ENCODE results near the gene TTC6. TPM values are rescaled to one million over a fixed set of nuclear protein-coding genes. Genes with fewer than 3 reads are reported as not detected.

The TTC6 gene
- total and polyA plus RNA-seq, 2 of the 4 experiments (the other 2 are of a cell fraction) = under 0.01 to 0.12 TPM

DNA sequence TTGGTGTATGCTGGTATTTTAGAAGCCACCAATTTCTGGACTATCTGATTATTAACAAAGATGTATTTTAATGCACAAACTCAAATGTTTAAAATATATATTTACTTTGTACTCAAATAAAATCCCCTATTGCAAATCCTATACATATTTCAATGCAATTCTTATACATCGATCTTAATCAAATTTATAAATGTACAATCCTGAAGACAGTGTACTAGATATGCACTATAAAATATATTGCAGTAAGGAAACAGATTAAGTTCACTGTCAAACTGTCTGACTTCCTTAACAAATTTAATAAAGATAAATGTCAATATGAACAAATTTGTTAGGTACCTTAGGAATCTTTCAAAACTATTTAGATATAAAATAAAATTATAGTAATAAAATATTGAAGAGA is 44.3 kb upstream of the TTC6 start:
- peaks cover 3% of the 10 kb centered on the region; the same call in 1 of the 2 replicates for H3K9me1 ChIP-seq (ENCODE audit: insufficient read depth, low read length)
- intact Hi-C loops (cut with micrococcal nuclease) (no loop called here), dilution Hi-C loops (cut with HindIII; ENCODE audit: low sequenced_read_pairs, unreplicated experiment) (no loop called here), in situ Hi-C loops (cut with MboI; ENCODE audit: low sequenced_read_pairs) (no loop called here)
- no peak overlapping the region for H2BK5ac ChIP-seq (ENCODE audit: low read depth, low read length, poor library complexity, severe bottlenecking)
- H2BK20ac ChIP-seq (ENCODE audit: low read depth, low read length) = no peak overlapping the region
- H3K18ac ChIP-seq (ENCODE audit: low read depth, low read length) = no peak overlapping the region
- H3K14ac ChIP-seq (replicated peaks; ENCODE audit: low read depth, low read length) = no peak overlapping the region
- ATAC-seq (ENCODE audit: low read depth) = no peak
- peaks cover 2% of the 10 kb centered on the region; the same call in 1 of the 2 replicates for H3K4me1 ChIP-seq (ENCODE audit: control insufficient read depth, insufficient read depth, low read length)
- H2AK5ac ChIP-seq (ENCODE audit: low read depth, low read length) = no peak overlapping the region
- no peak overlapping the region for H4K91ac ChIP-seq (ENCODE audit: insufficient read depth, low read depth, low read length)
- H4K8ac ChIP-seq (ENCODE audit: low read depth in 2 of 2, low read length in 2 of 2) = no peak overlapping the region
- H2AFZ ChIP-seq (replicated peaks; ENCODE audit: low read length, poor library complexity) = no peak overlapping the region
- H4K20me1 ChIP-seq (ENCODE audit: insufficient read depth, low read length) = no peaks in the 10 kb centered on the region
- H3K36me3 ChIP-seq (ENCODE audit: control insufficient read depth, insufficient read depth, low read length) = no peaks in the 10 kb centered on the region
- WGBS, 2 experiments (ENCODE audit: extremely low coverage in 2 of 2, insufficient read length in 1 of 2) = no CpG with 5 or more reads among the region's 1 CpG
- no peaks in the 10 kb centered on the region for H3K27me3 ChIP-seq (ENCODE audit: control insufficient read depth, insufficient read depth, low read length)
- no peak overlapping the region for H3K4me3 ChIP-seq (ENCODE audit: insufficient read depth, low read depth, low read length)
- no peak overlapping the region for H3K4me2 ChIP-seq (ENCODE audit: low read depth, low read length)
- no peak overlapping the region for H3K9ac ChIP-seq (ENCODE audit: low read depth, low read length)
- CTCF ChIA-PET = no interaction called here
- DNase-seq = no peak
- no peak overlapping the region for H3K56ac ChIP-seq (ENCODE audit: extremely low read depth, insufficient read depth, low read length)
- H3K9me3 ChIP-seq (ENCODE audit: control insufficient read depth, insufficient read depth, low read length) = peaks cover 4% of the 10 kb centered on the region; the same call in 1 of the 2 replicates
- no peak overlapping the region for H2BK15ac ChIP-seq (ENCODE audit: low read depth, low read length)
- POLR2A ChIA-PET (ENCODE audit: unreplicated experiment) = no interaction called here
- H2AK9ac ChIP-seq (replicated peaks; ENCODE audit: low read depth, low read length, poor library complexity) = no peak overlapping the region
- H4K5ac ChIP-seq (ENCODE audit: low read depth, low read length) = no peak overlapping the region
- no peak overlapping the region for H3K23ac ChIP-seq (ENCODE audit: low read depth, low read length)
- no peak overlapping the region for H3K4ac ChIP-seq (ENCODE audit: low read depth, low read length)
- H3K27ac ChIP-seq (ENCODE audit: insufficient read depth, low read length) = no peak overlapping the region
- no peaks in the 10 kb centered on the region for H3K79me1 ChIP-seq (ENCODE audit: low read depth in 1 of 2, low read length in 2 of 2)
- H2BK120ac ChIP-seq (ENCODE audit: low read depth, low read length) = no peak overlapping the region
- TF ChIP-seq, protein P1, sequence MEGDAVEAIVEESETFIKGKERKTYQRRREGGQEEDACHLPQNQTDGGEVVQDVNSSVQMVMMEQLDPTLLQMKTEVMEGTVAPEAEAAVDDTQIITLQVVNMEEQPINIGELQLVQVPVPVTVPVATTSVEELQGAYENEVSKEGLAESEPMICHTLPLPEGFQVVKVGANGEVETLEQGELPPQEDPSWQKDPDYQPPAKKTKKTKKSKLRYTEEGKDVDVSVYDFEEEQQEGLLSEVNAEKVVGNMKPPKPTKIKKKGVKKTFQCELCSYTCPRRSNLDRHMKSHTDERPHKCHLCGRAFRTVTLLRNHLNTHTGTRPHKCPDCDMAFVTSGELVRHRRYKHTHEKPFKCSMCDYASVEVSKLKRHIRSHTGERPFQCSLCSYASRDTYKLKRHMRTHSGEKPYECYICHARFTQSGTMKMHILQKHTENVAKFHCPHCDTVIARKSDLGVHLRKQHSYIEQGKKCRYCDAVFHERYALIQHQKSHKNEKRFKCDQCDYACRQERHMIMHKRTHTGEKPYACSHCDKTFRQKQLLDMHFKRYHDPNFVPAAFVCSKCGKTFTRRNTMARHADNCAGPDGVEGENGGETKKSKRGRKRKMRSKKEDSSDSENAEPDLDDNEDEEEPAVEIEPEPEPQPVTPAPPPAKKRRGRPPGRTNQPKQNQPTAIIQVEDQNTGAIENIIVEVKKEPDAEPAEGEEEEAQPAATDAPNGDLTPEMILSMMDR (conservative IDR thresholded peaks at IDR 0.05; ENCODE audit: low read depth, low read length) = no peak
- TF ChIP-seq BHLHE40 (IDR thresholded peaks at IDR 0.05; ENCODE audit: low read depth, low read length) (no peak), MAZ (IDR thresholded peaks at IDR 0.05; ENCODE audit: borderline replicate concordance, low read depth, low read length) (no peak), SMC3 (IDR thresholded peaks at IDR 0.05; ENCODE audit: low read depth, low read length) (no peak), FOS (IDR thresholded peaks at IDR 0.05; ENCODE audit: low read depth, low read length) (no peak), CEBPB (IDR thresholded peaks at IDR 0.05; ENCODE audit: low read depth, low read length) (no peak), MAFK (IDR thresholded peaks at IDR 0.05; ENCODE audit: low read depth, low read length) (no peak), NFE2L2 (IDR thresholded peaks at IDR 0.05; ENCODE audit: low read depth, low read length) (no peak), RFX5 (IDR thresholded peaks at IDR 0.05; ENCODE audit: low read depth, low read length) (no peak), RCOR1 (IDR thresholded peaks at IDR 0.05; ENCODE audit: insufficient replicate concordance, low read length) (no peak), CHD1 (IDR thresholded peaks at IDR 0.05; ENCODE audit: low read depth, low read length) (no peak), RAD21 (IDR thresholded peaks at IDR 0.05; ENCODE audit: low read length) (no peak), MXI1 (IDR thresholded peaks at IDR 0.05; ENCODE audit: borderline replicate concordance, low read depth, low read length) (no peak), POLR2A (IDR thresholded peaks at IDR 0.05; ENCODE audit: low read depth, low read length) (no peak)
- TF ChIP-seq, protein P2, sequence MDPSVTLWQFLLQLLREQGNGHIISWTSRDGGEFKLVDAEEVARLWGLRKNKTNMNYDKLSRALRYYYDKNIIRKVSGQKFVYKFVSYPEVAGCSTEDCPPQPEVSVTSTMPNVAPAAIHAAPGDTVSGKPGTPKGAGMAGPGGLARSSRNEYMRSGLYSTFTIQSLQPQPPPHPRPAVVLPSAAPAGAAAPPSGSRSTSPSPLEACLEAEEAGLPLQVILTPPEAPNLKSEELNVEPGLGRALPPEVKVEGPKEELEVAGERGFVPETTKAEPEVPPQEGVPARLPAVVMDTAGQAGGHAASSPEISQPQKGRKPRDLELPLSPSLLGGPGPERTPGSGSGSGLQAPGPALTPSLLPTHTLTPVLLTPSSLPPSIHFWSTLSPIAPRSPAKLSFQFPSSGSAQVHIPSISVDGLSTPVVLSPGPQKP (IDR thresholded peaks at IDR 0.05; ENCODE audit: borderline replicate concordance, low read depth, low read length) = no peak
- TF ChIP-seq, protein P3, sequence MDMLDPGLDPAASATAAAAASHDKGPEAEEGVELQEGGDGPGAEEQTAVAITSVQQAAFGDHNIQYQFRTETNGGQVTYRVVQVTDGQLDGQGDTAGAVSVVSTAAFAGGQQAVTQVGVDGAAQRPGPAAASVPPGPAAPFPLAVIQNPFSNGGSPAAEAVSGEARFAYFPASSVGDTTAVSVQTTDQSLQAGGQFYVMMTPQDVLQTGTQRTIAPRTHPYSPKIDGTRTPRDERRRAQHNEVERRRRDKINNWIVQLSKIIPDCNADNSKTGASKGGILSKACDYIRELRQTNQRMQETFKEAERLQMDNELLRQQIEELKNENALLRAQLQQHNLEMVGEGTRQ (IDR thresholded peaks at IDR 0.05; ENCODE audit: low read depth, low read length) = no peak
- BruUV-seq (replicated peaks) = no TSS peak

Data from IMR-90 (cell line).